Myocyte (in vitro differentiated cells): ENCODE results near the gene OR6C6. TPM values are rescaled to one million over a fixed set of nuclear protein-coding genes. Genes with fewer than 3 reads are reported as not detected.
"Not testable (repeated sequence)": the region's sequence is repeated elsewhere in the genome, so short reads cannot be mapped to it uniquely, and the experiment has no call there.

Experiments used
- DNase-seq: peaks from one replicate; pipeline ENCODE4 v3.0.0-alpha.2; 2012; ENCODE audit warnings: low read depth
- polyA plus RNA-seq: library from polyadenylated mRNA; unstranded; fragments of >200 nt; gene quantifications from one replicate; pipeline ENCODE4 v1.2.1, GENCODE V29; 2012; ENCODE audit warnings: missing spikeins
- total RNA-seq: library from RNA; depleted of rRNA; stranded (reverse); fragments of >200 nt; gene quantifications from 2 replicates; pipeline ENCODE4 v1.2.3, GENCODE V29; 2014

OR6C6 gene
- not detected in 2 replicates for total RNA-seq
- not detected for polyA plus RNA-seq

- DNase-seq: no peak
Measured at GRCh38 chr12:55296469-55296868, at the start of gene OR6C6. Gene OR6C6 (minus strand): TSS chr12:55296569. CDS start chr12:55295232, 1,337 bp downstream.

GRCh38 chr12:55336002-55336401, 39.6 kb upstream of the OR6C6 start:
- no peak for DNase-seq

DNA sequence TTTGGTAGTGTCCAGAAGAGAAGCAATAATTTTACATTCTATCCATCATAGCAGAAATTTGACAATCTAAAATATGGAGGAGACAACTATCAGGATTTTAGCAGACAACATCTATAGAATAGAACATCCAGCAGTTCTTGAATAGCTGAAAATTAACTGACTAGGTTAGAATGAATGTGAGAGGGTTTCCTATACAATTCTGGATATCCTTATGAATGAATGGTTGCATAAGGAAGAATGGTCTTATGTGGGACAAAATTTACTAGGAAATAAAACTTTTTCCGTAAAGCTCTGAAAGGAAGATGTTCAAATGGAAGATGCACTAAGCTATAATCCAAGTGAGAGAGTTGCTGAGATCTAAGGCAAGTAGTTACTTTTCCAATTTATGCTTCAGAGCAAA, 34.1 kb upstream of the OR6C6 start, which contains the start of gene OR6C3:
TSS of gene OR6C3 (plus strand) at position 301 of the 400 bp plus-strand sequence. CDS start 955 bp downstream, outside the sequence.
- DNase-seq: no peak

- DNase-seq: not testable (repeated sequence)
Measured at GRCh38 chr12:55325801-55326200, 29.4 kb upstream of the OR6C6 start.

GRCh38 chr12:55320201-55320600, 23.8 kb upstream of the OR6C6 start:
- DNase-seq: no peak

DNA sequence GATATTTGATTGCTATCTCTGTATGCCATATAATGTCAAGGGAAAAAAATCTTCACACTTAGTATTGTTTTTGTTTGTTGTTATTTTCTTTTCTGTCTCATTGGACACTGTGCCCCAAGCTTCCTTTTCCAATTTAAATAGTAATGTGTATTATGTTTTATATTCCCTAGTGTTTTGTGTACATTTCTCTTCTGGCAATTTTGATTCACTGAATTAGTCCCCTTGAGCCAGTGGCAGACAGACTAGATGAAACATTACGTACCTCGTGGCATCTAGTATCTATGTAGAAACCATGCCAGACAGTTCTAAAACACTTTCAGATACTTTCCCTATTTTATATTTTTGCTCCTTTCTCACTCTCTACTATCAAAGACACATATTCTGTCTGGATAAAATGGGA, 17.7 kb upstream of the OR6C6 start, which contains the start of gene OR6C1:
TSS of gene OR6C1 (plus strand) at position 301 of the 400 bp plus-strand sequence. CDS start 6,257 bp downstream, outside the sequence.
- DNase-seq: no peak

GRCh38 chr12:55289999-55290398, 6.4 kb downstream of the OR6C6 start:
- no peak for DNase-seq

DNA sequence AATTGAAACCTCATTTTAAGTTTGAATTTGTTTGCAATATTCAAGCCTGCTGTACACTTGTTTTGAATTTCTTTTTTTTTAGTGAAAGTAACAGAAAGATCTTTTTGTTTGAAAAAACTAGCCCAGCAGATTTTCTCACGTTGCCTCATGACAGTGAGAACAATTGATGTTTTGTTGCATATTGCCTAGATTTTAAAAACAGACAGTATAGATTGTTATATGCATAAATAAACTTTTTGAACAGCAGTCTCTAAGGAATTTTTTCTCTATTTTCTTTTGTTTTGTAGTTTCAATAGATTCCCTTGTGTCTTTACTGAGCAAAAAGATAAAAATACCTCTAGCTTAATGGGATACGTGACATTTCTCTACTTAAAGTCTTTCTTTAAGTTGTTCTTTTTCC, 15.4 kb downstream of the OR6C6 start:
- no peak for DNase-seq

DNA sequence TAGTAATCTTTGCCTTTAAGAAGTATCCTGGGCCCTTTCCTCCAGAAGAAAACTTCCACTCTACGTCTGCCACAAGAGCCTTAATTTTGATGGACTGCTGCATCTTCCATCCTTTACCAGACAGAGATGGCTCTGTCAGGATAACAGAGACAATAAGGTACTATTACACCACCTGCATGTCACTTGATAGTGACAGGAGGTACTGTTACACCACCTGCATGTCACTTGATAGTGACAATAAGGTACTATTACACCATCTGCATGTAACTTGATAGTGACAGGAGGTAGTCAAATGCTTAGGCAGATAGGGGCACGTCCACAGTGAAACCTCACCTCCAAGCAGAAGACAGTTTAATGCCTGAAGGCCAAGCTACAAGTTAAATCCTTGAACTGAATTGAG, 38.1 kb downstream of the OR6C6 start:
- no peak for DNase-seq

- no peak for DNase-seq
Measured at GRCh38 chr12:55256831-55257230, 39.5 kb downstream of the OR6C6 start.

- no peak for DNase-seq
Measured at GRCh38 chr12:55253281-55253680, 43.1 kb downstream of the OR6C6 start.

GRCh38 chr12:55250944-55251343, 45.4 kb downstream of the OR6C6 start:
- DNase-seq: no peak

DNA sequence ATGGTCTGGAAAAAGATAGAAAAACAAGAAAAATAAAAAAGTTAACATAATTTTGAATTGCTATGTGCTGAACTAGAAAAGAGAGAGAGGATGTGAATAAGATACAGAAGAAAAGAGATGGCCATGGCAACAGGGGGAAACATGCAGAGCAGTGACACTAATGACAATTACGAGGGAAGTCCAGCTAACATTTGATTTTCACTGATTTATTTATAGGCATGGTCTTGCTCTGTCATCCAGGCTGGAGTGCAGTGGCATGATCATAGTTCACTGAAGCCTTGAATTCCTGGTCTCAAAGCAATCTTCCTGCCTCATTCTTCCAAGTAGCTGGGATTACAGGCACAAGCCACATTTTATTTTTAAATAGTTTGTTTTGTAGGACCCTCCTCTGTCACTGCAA, 50.2 kb downstream of the OR6C6 start:
- no peak for DNase-seq

DNA sequence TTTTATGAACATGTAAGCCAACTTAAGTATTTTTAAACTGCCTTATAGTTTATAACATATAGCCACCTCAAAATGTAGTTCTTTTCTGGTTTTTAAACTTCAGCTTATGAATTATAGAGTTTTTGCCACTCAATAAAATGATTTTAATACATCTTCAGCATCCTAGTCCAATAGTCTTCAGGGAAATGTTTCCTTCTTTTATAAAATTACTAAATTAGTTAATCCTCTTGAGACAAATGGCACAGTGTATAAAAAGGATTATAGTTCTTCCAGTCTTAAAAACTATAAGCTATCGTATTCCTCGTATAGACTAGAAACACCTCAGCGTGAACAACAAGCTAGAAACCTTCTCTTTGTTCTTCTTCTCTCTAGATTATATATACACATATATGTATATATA, 52.1 kb downstream of the OR6C6 start, which contains the start of gene OR6C74:
TSS of gene OR6C74 (plus strand) at position 301 of the 400 bp plus-strand sequence. CDS start 2,679 bp downstream, outside the sequence.
- no peak for DNase-seq

Other genes with a start within 250 kb of the OR6C6 start
- not detected in 2 replicates for gene OR9K2, start 170.2 kb downstream of the OR6C6 start, total RNA-seq
- gene OR10A7, start 75.5 kb downstream of the OR6C6 start, total RNA-seq: not detected in 2 replicates
- not detected in 2 replicates for gene OR6C74, start 52.0 kb downstream of the OR6C6 start, total RNA-seq
- not detected in 2 replicates for gene OR6C1, start 17.8 kb upstream of the OR6C6 start, total RNA-seq
- not detected in 2 replicates for gene OR6C3, start 34.2 kb upstream of the OR6C6 start, total RNA-seq
- not detected in 2 replicates for gene OR6C75, start 66.4 kb upstream of the OR6C6 start, total RNA-seq
- gene OR6C65, start 104.0 kb upstream of the OR6C6 start, total RNA-seq: not detected in 2 replicates
- gene OR6C76, start 129.7 kb upstream of the OR6C6 start, total RNA-seq: not detected in 2 replicates
- gene OR6C2, start 147.5 kb upstream of the OR6C6 start, total RNA-seq: not detected in 2 replicates
- gene OR6C70, start 173.6 kb upstream of the OR6C6 start, total RNA-seq: not detected in 2 replicates
- gene OR6C68, start 195.8 kb upstream of the OR6C6 start, total RNA-seq: not detected in 2 replicates